Mucosa of gallbladder (tissue), 1 donor: ENCODE results near the gene ZNF618. TPM values are rescaled to one million over a fixed set of nuclear protein-coding genes. Genes with fewer than 3 reads are reported as not detected.
"Not testable (repeated sequence)": the region's sequence is repeated elsewhere in the genome, so short reads cannot be mapped to it uniquely, and the experiment has no call there.

Source experiments
- DNase-seq: peaks from one replicate; pipeline ENCODE4 v3.0.0-alpha.2; 2020; ENCODE audit warnings: low spot score
- total RNA-seq: library from RNA; stranded (reverse); gene quantifications from one replicate; pipeline ENCODE4 v1.2.1, GENCODE V29; 2021
- donor health status: DM: no; HTN: no; CAD: no.

Gene ZNF618
- total RNA-seq, 1 donor from 2014 or later, result 26.6 TPM

DNA sequence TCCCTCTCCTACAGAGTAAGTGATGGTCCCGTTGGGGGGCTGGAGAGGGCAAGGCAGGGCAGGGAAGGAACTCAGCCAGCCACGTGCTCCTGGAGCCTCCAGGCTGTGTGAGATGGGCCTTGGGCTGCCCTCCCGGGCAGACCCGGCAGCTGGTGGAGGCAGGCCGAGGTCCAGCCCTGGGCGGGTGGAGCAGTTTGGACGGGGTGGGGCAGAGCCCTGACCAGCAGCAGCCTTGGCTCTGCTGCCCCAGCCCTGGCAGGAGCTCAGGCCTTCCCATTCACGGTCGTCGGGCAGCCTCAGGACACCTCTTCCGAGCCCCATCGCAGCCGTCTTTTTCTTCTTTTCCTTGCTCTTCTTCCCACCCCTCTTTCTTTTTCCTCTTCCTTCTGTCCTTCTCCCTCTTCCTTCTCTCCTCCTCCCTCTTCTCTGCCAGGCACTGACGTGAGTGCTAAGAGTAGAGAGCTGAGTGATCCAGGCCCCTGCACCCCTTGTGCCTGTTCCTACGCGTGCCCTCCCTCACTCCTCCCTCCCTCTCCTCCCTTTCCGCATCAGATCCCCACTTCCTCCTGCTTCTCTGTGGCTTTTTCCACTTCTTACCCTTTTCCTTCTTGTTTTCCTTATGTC is 159.2 kb downstream of the ZNF618 start:
- DNase-seq, result peak; percentile 8

- peak; percentile 6 for DNase-seq
Measured at GRCh38 chr9:114035845-114036801, 160.0 kb downstream of the ZNF618 start.

GRCh38 chr9:114037249-114037648 is 161.1 kb downstream of the ZNF618 start:
- no peak for DNase-seq

- peak; percentile 8 for DNase-seq
Measured at GRCh38 chr9:114037961-114038723, 162.0 kb downstream of the ZNF618 start.

- DNase-seq, result no peak
Measured at GRCh38 chr9:114038724-114039313, 162.7 kb downstream of the ZNF618 start.

DNA sequence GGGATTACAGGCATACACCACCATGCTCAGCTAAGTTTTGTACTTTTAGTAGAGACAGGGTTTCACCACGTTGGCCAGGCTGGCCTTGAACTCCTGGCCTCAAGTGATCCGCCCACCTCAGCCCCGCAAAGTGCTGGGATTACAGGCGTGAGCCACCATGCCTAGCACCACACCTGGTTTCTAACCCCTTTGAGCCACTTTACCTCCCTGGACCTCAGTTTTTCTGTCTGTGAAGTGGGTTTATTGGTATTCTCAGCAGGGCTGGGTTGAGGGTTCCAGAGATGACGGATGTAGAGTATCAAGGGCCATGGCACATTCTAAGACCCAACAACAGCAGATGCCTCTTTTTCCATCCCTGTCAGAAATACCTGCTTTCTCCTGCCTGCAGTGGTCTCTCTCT is 163.4 kb downstream of the ZNF618 start:
- peak; percentile 7 for DNase-seq

- DNase-seq, result not testable (repeated sequence)
Measured at GRCh38 chr9:114043660-114044059, 167.6 kb downstream of the ZNF618 start.

DNA sequence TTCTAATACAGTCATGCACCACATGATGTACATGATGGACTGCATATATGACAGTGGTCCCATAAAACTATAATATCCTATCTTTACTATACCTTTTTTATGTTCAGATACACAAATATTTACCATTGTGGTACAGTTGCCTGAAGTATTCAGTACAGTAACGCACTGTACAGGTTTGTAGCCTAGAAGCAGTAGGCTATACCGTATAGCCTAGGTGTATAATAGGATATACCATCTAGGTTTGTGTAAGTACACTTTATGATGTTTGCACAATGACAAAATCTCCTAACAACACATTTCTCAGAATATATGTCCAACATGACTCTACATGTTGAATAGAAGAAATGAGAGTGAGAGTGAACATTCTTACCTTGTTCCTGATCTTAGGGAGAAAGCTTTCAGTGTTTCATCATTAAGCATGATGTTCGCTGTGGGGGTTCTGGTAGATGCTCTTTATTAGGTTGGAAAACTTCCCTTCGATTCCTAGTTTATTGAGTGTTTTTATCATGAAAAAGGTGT is 170.2 kb downstream of the ZNF618 start:
- no peak for DNase-seq

GRCh38 chr9:114046875-114047274 is 170.8 kb downstream of the ZNF618 start:
- no peak for DNase-seq

DNA sequence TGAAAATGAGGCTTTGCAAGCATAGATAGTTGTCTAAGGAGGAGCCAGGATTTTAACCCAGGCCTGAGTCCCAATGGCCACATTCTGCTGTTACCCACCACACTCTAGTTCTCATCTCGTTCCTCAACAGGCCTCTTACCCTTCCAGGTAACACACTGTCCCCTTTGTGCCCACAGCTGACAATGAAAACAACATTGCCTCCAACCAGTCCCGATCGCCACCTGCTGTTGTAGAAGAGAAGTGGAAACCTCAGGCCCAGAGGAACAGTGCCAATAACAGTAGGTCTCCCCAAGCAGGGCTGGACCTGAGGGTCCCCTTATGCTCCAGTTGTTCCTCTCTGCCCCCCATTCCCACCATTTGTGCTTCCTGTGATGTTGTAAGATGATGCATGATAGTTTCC is 171.6 kb downstream of the ZNF618 start:
- DNase-seq, result peak; percentile 14

DNA sequence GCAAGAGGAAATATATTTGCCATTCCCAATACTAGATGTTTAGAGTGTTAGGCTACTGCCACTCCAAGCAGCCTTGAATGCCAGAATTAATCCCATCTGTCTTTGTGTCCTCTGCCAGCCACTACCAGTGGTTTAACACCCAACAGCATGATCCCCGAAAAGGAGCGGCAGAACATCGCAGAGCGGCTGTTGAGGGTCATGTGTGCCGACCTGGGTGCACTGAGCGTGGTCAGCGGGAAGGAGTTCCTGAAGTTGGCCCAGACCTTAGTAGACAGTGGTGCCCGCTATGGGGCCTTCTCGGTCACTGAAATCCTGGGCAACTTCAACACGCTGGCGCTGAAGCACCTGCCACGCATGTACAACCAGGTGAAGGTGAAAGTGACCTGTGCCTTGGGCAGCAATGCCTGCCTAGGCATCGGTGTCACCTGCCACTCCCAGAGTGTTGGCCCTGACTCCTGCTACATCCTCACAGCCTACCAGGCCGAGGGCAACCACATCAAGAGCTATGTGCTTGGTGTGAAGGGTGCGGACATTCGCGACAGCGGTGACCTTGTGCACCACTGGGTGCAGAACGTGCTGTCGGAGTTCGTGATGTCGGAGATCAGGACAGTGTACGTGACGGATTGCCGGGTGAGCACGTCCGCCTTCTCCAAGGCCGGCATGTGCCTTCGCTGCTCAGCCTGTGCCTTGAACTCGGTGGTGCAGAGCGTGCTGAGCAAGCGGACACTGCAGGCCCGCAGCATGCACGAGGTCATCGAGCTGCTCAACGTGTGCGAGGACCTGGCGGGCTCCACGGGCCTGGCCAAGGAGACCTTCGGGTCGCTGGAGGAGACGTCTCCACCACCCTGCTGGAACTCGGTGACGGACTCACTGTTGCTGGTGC is 172.7 kb downstream of the ZNF618 start:
- no peak for DNase-seq

- DNase-seq, result no peak
Measured at GRCh38 chr9:114049441-114050225, 173.5 kb downstream of the ZNF618 start.

DNA sequence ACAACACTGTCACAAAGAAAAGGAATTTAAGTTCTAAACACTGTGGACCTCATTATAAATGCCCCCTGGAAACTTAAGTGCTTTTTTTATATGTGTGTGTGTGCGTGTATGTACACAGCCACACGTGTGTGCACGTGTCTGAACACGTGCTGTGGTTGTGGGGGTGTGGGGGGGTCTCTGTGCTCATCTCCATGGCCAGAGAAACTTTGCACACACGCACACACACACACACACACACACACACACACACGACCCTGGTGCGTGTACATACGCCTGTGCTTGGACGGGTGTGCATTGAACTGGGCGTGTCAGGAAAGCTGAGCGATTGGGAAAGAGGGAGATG is 174.1 kb downstream of the ZNF618 start:
- no peak for DNase-seq

GRCh38 chr9:114050646-114051045 is 174.5 kb downstream of the ZNF618 start:
- DNase-seq, result no peak

GRCh38 chr9:114051281-114051680 is 175.2 kb downstream of the ZNF618 start:
- DNase-seq, result no peak

- DNase-seq, result no peak
Measured at GRCh38 chr9:114051706-114052105, 175.6 kb downstream of the ZNF618 start.

DNA sequence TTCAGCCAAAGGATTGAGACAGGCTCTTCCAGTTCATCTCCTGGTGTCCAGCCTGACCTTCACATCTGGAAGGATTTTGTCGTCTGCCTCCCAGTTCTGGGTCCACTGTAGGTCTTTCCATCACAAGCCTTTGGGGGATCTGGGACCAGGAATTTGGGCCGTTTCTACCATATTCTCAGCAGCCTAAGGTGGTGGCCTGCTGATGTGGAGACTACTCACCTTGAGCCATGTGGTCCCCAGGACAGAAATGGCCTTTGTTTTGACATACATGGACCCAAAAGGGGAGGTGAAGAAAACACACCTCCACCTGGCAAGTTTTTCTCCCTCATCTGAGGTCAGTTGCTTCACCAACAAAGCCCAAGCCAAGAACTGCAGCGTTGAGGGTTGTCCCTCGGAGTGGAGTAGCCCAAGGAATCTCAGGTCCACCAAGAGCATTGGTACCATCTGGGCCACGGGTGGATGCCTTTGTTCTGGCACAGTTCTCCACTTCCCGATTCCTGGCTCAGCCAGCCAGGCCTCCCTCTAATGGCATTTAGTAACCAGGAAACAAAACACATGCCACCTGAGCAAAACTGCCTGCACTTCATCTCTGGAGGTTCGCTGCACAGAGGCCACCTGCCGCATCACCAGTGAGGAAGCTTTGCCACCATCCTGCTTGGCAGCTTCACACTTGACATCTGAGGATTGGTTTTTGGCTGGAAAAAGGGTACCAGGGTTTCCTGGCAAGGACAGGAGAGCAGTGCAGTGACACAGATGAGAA is 177.3 kb downstream of the ZNF618 start:
- no peak for DNase-seq

- DNase-seq, result no peak
Measured at GRCh38 chr9:114054191-114054690, 178.1 kb downstream of the ZNF618 start.

DNA sequence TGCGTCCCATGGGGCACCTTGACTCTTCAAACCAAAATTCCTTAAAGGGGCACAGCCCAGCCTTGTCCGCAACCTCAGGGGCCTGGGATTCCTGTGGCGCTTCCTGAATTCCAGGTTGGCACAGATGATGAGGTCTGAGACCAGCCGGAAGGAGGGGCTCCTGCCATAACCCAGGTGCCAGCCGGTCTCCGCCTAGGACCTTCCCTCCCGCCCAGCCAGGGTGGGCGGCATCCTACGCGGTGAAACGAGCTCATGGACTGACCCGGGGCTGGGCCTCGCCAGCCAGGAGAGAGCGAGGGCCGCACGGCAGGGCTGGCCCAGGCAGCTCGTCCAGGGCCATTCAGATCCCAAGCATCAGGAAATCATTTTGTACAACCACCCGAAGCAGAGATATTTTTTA is 179.0 kb downstream of the ZNF618 start:
- DNase-seq, result no peak
